Stimulated activated CD4-positive, alpha-beta T cell treated with anti-CD3 and anti-CD28 coated beads, TNF-alpha, amount 100 ng/mL, for 4 hours (primary cell): ENCODE results near the gene GJA4.

Experiments used
- DNase-seq, 3 experiments: peaks; one replicate each; pipeline ENCODE4 v3.0.0-alpha.2; 2020; ENCODE audit warnings: low read depth in 3 of 3

The GJA4 gene

GRCh38 chr1:34839526-34840305 is 46.9 kb downstream of the GJA4 start:
- no peak for DNase-seq

GRCh38 chr1:34840426-34840825 is 47.6 kb downstream of the GJA4 start:
- DNase-seq: no peak

GRCh38 chr1:34842073-34842472 is 49.3 kb downstream of the GJA4 start:
- no peak for DNase-seq

- no peak for DNase-seq
Measured at GRCh38 chr1:34842952-34843371, 50.2 kb downstream of the GJA4 start.

- no peak for DNase-seq
Measured at GRCh38 chr1:34843392-34844251, 50.8 kb downstream of the GJA4 start.

GRCh38 chr1:34844252-34844634 is 51.4 kb downstream of the GJA4 start:
- no peak for DNase-seq
